Fibroblast of skin of right quadriceps (primary cell): ENCODE measurements around the gene RPS16.
A peak's percentile ranks its signal among the peaks of the same experiment; 100 is the strongest.

ENCODE experiments used
- DNase-seq: peaks from one replicate; pipeline ENCODE4 v3.0.0-alpha.2; 2013

RPS16 gene

DNA sequence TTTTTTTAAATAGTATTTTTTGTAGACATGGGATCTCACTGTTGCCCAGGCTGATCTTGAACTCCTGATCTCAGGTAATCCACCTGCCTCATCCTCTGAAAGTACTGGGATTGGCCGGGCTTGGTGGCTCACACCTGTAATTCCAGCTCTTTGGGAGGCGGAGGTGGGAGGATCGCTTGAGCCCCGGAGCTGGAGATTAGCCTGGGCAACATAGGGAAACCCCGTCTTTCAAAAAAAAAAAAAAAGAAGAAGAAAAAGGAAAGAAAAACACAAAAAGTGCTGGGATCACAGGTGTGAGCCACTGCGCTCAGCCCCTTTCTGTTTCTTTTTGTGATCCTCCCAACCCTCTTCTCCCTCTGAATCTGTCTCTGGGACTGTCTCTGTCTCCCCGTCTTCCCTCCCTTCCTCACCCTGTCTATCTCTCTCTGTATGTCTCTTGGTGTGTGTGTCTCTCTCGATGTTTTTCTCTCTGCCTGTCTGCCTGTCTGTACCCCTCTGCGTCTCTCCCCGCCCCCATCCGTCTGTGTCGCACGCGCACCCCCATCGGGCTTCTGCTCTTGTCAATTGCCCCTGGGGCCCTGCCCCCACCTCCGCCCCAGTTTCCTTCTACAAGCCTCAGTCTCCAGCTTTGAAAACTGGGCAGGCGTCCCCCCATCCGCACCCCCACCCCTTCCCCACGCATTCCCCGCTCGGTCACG, 29.6 kb downstream of the RPS16 start:
- DNase-seq: no peak

GRCh38 chr19:39405261-39405957, 30.3 kb downstream of the RPS16 start:
- DNase-seq: no peak

- DNase-seq: peak; percentile 100
Measured at GRCh38 chr19:39403331-39404312, 32.1 kb downstream of the RPS16 start.

DNA sequence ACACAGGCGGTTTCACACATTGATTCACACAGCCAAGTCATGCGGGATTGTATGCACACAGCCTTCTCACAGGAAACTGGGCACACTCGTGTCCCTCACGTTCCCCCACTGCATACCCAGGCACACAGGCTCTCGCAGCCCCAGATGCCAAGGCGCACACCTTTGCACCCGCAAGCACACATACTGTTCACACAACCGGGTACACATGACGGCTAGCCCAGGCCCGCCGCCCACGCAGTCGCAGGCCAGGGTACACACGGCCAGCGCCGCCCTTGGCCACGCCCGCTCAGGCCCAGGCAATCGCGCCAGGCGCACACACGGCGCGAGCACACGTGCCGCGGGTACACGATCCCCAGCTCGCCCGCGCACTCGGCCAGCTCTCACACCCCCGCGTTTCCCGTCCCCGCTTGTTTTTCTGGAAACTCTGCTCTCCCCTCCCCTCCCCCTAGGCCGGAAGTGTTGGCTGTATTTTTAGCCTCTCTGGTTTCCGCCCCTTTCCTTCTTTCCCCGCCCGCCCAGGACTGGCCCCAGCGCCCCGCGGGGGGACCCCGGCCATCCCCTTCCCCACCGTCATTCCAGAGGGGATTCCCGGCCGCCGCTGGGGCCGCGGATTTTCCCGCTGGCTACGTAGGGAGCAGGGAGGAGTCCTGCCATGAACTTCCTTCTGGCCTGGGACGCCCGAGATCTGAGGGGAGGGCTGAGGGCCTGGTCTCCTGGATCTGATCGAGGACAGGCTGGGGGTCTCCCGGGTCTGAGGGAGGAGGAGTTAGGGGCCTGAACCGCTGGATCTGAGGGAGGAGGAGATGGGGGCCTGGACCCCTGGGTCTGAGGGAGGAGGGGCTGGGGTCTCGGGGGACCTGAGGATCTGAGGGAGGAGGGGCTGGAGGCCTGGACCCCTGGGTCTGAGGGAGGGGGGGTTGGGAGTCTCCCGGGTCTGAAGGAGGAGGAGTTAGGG, 33.1 kb downstream of the RPS16 start:
- peak; percentile 93 for DNase-seq

GRCh38 chr19:39401549-39402345, 34.0 kb downstream of the RPS16 start:
- peak; percentile 62 for DNase-seq

GRCh38 chr19:39401070-39401548, 34.6 kb downstream of the RPS16 start:
- DNase-seq: no peak

DNA sequence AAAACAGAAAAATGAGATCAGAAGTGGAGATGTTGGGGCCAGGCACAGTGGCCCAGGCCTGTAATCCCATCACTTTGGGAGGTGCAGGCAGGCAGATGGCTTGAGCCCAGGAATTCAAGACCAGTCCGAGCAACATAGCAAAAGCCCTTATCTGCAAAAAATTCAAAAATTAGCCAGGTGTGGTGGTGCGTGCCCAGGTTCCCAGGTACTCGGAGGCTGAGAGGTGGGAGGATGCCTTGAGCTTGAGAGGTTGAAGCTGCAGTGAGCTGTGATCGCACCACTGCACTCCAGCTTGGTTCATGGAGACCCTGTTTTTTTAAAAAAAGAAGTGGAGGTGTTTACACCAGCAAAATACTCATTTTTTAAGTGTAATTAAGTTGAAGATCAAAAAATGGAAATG, 35.7 kb downstream of the RPS16 start:
- no peak for DNase-seq

DNA sequence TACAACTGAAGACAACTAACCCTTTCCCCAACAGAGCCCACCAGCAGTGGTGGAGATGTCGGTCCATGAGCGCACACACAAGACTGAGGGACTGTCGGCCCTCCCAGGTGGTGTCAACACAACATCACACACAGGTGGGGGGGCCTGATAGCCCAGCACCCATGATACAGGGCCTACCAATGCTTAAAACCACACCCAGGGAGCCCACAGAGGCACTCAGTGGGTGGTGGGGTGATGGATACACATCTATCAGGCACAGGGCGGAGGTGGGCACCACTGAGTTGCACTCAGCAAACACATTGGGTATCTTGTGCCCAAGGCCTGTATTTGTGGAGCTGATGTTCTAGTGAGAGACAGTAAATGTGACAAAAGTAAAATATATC, 36.1 kb downstream of the RPS16 start:
- no peak for DNase-seq

- peak; percentile 66 for DNase-seq
Measured at GRCh38 chr19:39398297-39398864, 37.4 kb downstream of the RPS16 start.

- DNase-seq: peak; percentile 78
Measured at GRCh38 chr19:39397360-39398296, 38.1 kb downstream of the RPS16 start.

GRCh38 chr19:39390751-39391437, 44.9 kb downstream of the RPS16 start, which contains the start of the genes MED29 and PAF1:
MED29 (plus strand) TSS chr19:39391378; CDS start chr19:39391423, 45 bp downstream.
PAF1 (minus strand) TSS chr19:39391106; CDS start chr19:39390864, 242 bp downstream.
- DNase-seq: peak; percentile 100

- DNase-seq: no peak
Measured at GRCh38 chr19:39390451-39390750, 45.3 kb downstream of the RPS16 start.

GRCh38 chr19:39389631-39390414, 45.9 kb downstream of the RPS16 start:
- DNase-seq: no peak

DNA sequence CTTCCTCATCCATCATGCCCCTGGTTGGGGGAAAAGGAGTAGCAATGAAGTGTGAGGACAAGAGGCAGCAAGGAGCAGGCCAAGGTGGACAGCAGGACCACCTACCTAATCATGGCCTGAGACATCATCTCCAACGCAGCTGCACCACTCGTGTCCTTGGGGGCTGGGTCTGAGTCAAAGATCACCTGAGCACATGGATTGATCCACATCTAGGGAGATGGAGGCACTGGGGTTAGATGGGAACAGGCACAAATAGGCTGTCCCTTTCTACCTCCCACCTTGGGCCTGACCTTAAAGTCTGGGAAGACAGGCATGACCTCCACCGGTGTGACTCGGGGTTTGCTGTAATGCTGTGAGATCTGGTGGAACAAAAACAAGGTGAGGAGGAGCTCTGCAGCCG, 47.1 kb downstream of the RPS16 start:
- DNase-seq: no peak

DNA sequence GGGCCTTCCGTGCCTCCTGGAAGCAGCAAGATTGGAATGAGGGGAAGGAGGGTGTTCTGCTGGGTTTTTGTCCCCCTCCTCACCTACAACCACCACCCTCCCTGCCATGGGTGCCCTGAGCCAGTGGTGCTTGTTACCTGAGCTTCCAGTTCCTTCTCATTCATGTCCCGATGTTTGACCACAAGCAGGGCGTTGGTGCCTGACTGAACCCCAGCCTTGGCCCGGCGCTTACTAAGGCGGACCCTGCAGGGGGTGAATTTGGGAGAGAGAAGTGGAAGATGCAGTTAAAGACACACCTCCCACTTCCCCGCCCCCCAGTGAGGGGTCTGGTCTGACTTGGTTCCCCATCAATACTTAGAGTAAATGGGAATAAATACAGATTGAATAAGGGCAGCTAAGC, 49.2 kb downstream of the RPS16 start:
- DNase-seq: no peak

DNA sequence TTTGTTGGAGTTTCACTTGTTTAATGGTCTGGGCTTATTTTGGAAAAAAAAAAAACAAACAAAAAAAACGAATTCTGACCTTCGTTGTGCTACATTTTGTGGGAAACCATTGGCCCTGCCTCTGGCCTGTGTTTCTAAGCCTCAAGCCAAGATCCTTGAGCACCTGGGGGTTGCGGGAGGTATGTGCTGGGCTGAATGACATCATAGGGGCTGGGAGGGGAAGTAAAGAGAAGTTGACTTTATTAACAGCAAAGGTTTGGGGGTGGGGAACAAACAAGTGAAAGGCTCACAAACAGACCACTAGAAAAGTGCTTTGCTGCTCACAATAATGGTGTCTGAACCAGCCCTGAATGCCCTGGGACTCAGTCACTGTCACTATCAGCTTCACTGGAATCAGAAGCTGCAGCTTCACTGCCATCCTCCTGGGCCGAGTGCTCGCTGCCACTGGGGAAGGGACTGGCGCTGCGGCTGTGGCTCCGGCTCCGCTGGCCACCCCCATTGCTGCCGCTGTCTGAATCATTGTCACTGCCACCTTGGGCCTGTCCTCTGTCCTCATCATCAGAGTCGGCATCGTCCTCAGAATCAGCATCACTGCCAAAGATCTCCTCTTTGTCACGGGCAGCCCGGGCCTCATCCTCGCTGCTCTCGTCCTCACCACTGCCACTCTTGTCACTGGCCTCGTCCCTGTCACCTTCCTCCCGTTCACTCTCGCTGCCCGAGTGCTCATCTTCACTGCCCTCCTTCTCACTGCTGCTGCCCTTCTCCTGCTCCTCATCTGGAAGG, 49.9 kb downstream of the RPS16 start:
- DNase-seq: no peak

GRCh38 chr19:39384839-39385568, 50.7 kb downstream of the RPS16 start:
- no peak for DNase-seq
